Measurements from ENCODE around the gene CD300A. TPM values are rescaled to one million over a fixed set of nuclear protein-coding genes. Genes with fewer than 3 reads are reported as not detected.
A peak's percentile ranks its signal among the peaks of the same experiment; 100 is the strongest.

CD300A gene
- total and polyA plus RNA-seq, 5 donors from 2014 or later, result 0.39 to 4.8 (median 3.0) TPM

DNA sequence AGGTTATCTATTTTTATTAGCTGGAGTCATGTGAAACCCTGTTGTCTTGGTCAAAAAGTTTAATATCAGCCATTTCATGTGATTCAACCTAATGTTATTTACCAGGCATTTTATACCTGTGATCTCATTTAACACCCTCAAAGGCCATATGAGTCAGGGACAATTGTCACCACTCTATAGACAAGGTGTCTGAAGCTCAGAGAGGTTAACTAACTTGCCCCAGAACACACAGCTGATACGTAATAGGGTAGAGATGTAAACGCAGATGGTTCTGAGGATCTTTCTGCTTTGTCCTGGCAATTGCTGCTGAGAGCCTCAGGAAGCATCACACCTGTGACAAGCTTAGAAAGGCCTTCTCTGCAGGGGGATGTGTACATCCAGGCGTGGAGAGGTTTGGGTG lies 4.9 kb downstream of the CD300A start:
- DNase-seq, result no peak
- Histone ChIP-seq H3K9me3 (ENCODE audit: control insufficient read depth in 2 of 2, low read length in 2 of 2) (peaks cover 9 to 13% of the 10 kb centered on the region in 2 experiments), H3K4me1 (ENCODE audit: control insufficient read depth, insufficient read depth, low read length, poor library complexity, severe bottlenecking) (peaks cover 8% of the 10 kb centered on the region), H3K36me3 (ENCODE audit: control insufficient read depth, insufficient read depth, low read length) (no peaks in the 10 kb centered on the region), H3K27ac (ENCODE audit: insufficient read depth, low read length, poor library complexity, severe bottlenecking) (no peak overlapping the region), H3K27me3 (ENCODE audit: control insufficient read depth, insufficient read depth, low read length) (no peaks in the 10 kb centered on the region), H3K4me3 (ENCODE audit: low read depth, low read length) (no peak overlapping the region)
- Mint-ChIP-seq H3K9me3 (peaks cover 0 to 9% (median 4%) of the 10 kb centered on the region in 7 donors), H3K36me3 (no peaks in the 10 kb centered on the region), H3K4me3 (no peak overlapping the region), H3K27me3 (peaks cover 8% of the 10 kb centered on the region), H3K4me1 (peaks cover 0 to 19% (median 2%) of the 10 kb centered on the region in 4 donors), H3K27ac (no peak overlapping the region)
- ATAC-seq (ENCODE audit: low read depth in 2 of 2), result no peak

DNA sequence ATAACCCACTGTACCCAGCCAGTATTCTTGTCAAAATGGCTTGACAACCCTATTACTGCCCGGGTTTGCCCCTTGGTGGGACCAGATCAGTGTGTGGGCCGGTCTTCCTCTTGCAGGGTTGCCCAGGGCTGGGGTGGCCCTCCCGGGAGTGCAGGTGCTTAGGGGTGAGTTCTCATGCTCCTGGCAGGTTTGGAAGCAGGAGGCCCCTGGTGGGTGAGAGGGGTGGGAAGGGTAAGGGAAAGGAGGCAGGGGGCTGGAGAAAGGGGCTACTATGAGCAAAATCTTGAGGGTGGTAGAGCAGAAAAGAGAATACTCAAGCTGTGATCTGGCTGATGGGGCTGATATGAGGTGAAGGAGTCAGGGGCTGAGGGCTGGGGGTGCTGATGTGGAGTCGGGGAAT lies 6.5 kb downstream of the CD300A start:
- Histone ChIP-seq H3K4me3 (ENCODE audit: low read depth, low read length) (no peak overlapping the region), H3K27ac (ENCODE audit: insufficient read depth, low read length, poor library complexity, severe bottlenecking) (no peak overlapping the region), H3K4me1 (ENCODE audit: control insufficient read depth, insufficient read depth, low read length, poor library complexity, severe bottlenecking) (no peaks in the 10 kb centered on the region), H3K9me3 (ENCODE audit: control insufficient read depth in 2 of 2, low read length in 2 of 2) (peaks cover 9 to 13% of the 10 kb centered on the region in 2 experiments), H3K36me3 (ENCODE audit: control insufficient read depth, insufficient read depth, low read length) (no peaks in the 10 kb centered on the region), H3K27me3 (ENCODE audit: control insufficient read depth, insufficient read depth, low read length) (no peaks in the 10 kb centered on the region)
- peaks cover 0 to 14% (median 2%) of the 10 kb centered on the region in 4 donors for H3K4me1 Mint-ChIP-seq
- H3K27ac Mint-ChIP-seq, result no peak overlapping the region
- DNase-seq (no peak), ATAC-seq (ENCODE audit: low read depth in 2 of 2) (no peak)
- no peaks in the 10 kb centered on the region for H3K36me3 Mint-ChIP-seq
- H3K9me3 Mint-ChIP-seq, result peaks cover 0 to 12% (median 4%) of the 10 kb centered on the region in 7 donors
- peaks cover 4% of the 10 kb centered on the region for H3K27me3 Mint-ChIP-seq
- no peak overlapping the region for H3K4me3 Mint-ChIP-seq

DNA sequence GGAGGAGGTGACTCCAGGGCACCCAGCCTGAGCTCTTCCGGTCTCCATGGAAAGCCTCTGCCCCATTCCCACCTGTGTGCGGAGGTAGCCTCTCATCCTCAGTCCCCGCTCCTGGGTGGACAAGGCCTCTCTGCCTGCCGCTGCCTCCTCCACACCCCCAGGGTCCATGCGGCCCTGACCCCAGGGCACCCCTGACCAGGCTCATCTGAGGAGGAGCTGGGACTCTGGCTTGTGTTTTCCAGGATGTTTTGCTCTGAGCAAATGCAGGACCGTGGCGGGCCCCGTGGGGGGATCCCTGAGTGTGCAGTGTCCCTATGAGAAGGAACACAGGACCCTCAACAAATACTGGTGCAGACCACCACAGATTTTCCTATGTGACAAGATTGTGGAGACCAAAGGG lies 6.9 kb downstream of the CD300A start:
- no peak for DNase-seq
- H3K36me3 ChIP-seq (ENCODE audit: control insufficient read depth, insufficient read depth, low read length), result no peaks in the 10 kb centered on the region
- H3K9me3 ChIP-seq (ENCODE audit: control insufficient read depth in 2 of 2, low read length in 2 of 2), result peaks cover 9 to 13% of the 10 kb centered on the region in 2 experiments
- H3K4me1 ChIP-seq (ENCODE audit: control insufficient read depth, insufficient read depth, low read length, poor library complexity, severe bottlenecking), result no peaks in the 10 kb centered on the region
- H3K4me3 Mint-ChIP-seq, result peak overlapping the region in 1 of 4 donors; percentile 35
- H3K9me3 Mint-ChIP-seq, result peaks cover 0 to 12% (median 4%) of the 10 kb centered on the region in 7 donors
- H3K27ac ChIP-seq (ENCODE audit: insufficient read depth, low read length, poor library complexity, severe bottlenecking), result no peak overlapping the region
- peaks cover 4% of the 10 kb centered on the region for H3K27me3 Mint-ChIP-seq
- H3K27ac Mint-ChIP-seq, result no peak overlapping the region
- no peaks in the 10 kb centered on the region for H3K36me3 Mint-ChIP-seq
- ATAC-seq (ENCODE audit: low read depth in 2 of 2), result no peak
- no peaks in the 10 kb centered on the region for H3K27me3 ChIP-seq (ENCODE audit: control insufficient read depth, insufficient read depth, low read length)
- H3K4me1 Mint-ChIP-seq, result peaks cover 0 to 17% (median 2%) of the 10 kb centered on the region in 4 donors
- no peak overlapping the region for H3K4me3 ChIP-seq (ENCODE audit: low read depth, low read length)

DNA sequence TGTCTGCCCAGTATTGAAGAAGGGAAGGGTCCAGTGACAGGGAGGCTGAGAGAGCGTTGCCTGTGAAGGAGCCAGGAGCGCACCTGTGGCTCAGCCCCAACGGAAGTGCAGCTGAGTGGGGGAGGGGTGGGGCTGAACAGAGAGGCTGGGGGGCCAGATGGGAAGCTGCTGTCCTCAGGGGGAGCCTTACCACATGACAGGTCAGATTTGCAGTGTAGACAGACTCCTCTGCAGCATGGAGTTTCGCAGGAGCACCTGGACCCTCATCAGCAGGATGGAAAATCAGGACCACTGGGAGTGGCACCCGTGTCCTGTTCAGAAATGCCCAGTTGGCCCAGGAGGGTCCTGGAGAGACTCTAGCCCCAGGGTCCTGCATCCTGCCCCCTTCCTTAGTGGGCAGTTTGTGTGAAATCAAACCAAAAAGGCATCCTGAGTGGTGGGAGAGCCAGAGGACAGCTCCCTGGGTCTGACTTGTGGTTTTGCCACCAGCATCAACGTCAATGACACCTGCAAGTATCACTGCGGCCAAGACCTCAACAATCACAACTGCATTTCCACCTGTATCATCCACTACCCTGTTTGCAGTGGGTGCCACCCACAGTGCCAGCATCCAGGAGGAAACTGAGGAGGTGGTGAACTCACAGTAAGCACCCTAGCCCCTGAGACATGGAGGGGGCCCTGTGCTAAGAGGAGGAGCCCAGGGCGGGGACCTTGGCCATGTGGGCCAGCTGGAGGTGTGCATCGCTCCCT lies 7.8 kb downstream of the CD300A start:
- Mint-ChIP-seq H3K4me3 (peak overlapping the region in 1 of 4 donors; percentile 35), H3K9me3 (peaks cover 0 to 12% (median 4%) of the 10 kb centered on the region in 7 donors), H3K36me3 (no peaks in the 10 kb centered on the region)

DNA sequence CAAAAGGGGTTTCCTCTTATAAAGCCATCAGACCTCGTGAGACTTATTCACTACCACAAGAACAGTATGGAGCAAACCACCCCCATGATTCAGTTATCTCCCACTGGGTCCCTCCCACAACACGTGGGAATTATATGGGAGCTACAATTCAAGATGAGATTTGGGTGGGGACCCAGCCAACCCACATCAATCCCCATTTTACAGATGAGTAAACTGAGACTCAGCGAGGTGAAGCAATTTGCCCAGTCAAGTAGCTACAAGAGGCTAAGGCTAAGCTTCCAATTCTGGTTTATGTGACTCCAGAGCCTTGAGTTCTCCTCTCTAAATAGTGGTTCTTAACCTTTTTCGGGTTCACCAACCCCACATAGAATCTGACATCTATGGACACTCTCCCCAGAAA lies 8.8 kb downstream of the CD300A start:
- peaks cover 0 to 12% (median 4%) of the 10 kb centered on the region in 7 donors for H3K9me3 Mint-ChIP-seq
- peaks cover 4% of the 10 kb centered on the region for H3K27me3 Mint-ChIP-seq
- peak overlapping the region in 1 of 4 donors; percentile 12 for H3K4me3 Mint-ChIP-seq
- H3K4me1 ChIP-seq (ENCODE audit: control insufficient read depth, insufficient read depth, low read length, poor library complexity, severe bottlenecking), result peaks cover 10% of the 10 kb centered on the region
- DNase-seq (no peak), ATAC-seq (ENCODE audit: low read depth in 2 of 2) (no peak)
- peaks cover 0 to 32% (median 14%) of the 10 kb centered on the region in 4 donors for H3K4me1 Mint-ChIP-seq
- peak overlapping the region in 1 of 3 donors; percentile 2 for H3K27ac Mint-ChIP-seq
- no peak overlapping the region for H3K4me3 ChIP-seq (ENCODE audit: low read depth, low read length)
- H3K27me3 ChIP-seq (ENCODE audit: control insufficient read depth, insufficient read depth, low read length), result no peaks in the 10 kb centered on the region
- no peaks in the 10 kb centered on the region for H3K36me3 Mint-ChIP-seq
- peaks cover 9 to 13% of the 10 kb centered on the region in 2 experiments for H3K9me3 ChIP-seq (ENCODE audit: control insufficient read depth in 2 of 2, low read length in 2 of 2)
- H3K27ac ChIP-seq (ENCODE audit: insufficient read depth, low read length, poor library complexity, severe bottlenecking), result no peak overlapping the region
- H3K36me3 ChIP-seq (ENCODE audit: control insufficient read depth, insufficient read depth, low read length), result no peaks in the 10 kb centered on the region

More for the DNA sequence above, 7.8 kb downstream of the CD300A start:
- Histone ChIP-seq H3K27me3 (ENCODE audit: control insufficient read depth, insufficient read depth, low read length) (no peaks in the 10 kb centered on the region), H3K4me3 (ENCODE audit: low read depth, low read length) (no peak overlapping the region), H3K27ac (ENCODE audit: insufficient read depth, low read length, poor library complexity, severe bottlenecking) (no peak overlapping the region), H3K4me1 (ENCODE audit: control insufficient read depth, insufficient read depth, low read length, poor library complexity, severe bottlenecking) (peaks cover 9% of the 10 kb centered on the region), H3K36me3 (ENCODE audit: control insufficient read depth, insufficient read depth, low read length) (no peaks in the 10 kb centered on the region), H3K9me3 (ENCODE audit: control insufficient read depth in 2 of 2, low read length in 2 of 2) (peaks cover 9 to 13% of the 10 kb centered on the region in 2 experiments)
- H3K27ac Mint-ChIP-seq, result peak overlapping the region in 1 of 3 donors; percentile 28
- ATAC-seq (ENCODE audit: low read depth in 2 of 2), result no peak
- DNase-seq, result no peak
- H3K27me3 Mint-ChIP-seq, result peaks cover 4% of the 10 kb centered on the region
- peaks cover 0 to 26% (median 9%) of the 10 kb centered on the region in 4 donors for H3K4me1 Mint-ChIP-seq

DNA sequence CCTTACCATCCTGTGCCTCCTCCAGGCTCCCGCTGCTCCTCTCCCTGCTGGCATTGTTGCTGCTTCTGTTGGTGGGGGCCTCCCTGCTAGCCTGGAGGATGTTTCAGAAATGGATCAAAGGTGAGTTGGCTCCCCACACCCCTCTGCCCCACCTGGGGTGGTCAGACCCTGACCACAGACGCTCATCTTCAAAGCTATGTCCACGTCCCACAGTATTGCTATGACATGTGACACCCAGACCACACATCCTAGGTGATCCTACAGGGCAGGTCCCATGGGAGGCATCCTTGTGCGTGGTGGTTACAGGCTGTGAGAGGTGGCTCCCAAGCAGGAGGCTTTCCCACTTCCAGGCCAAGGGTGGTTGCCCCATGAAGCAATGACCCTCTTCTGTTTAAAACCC lies 11.0 kb downstream of the CD300A start:
- Histone ChIP-seq H3K4me3 (ENCODE audit: low read depth, low read length) (no peak overlapping the region), H3K9me3 (ENCODE audit: control insufficient read depth in 2 of 2, low read length in 2 of 2) (peaks cover 9 to 13% of the 10 kb centered on the region in 2 experiments), H3K27ac (ENCODE audit: insufficient read depth, low read length, poor library complexity, severe bottlenecking) (no peak overlapping the region), H3K36me3 (ENCODE audit: control insufficient read depth, insufficient read depth, low read length) (no peaks in the 10 kb centered on the region), H3K27me3 (ENCODE audit: control insufficient read depth, insufficient read depth, low read length) (no peaks in the 10 kb centered on the region), H3K4me1 (ENCODE audit: control insufficient read depth, insufficient read depth, low read length, poor library complexity, severe bottlenecking) (peaks cover 10% of the 10 kb centered on the region)
- DNase-seq (no peak), ATAC-seq (ENCODE audit: low read depth in 2 of 2) (no peak)
- H3K27ac Mint-ChIP-seq, result no peak overlapping the region
- no peaks in the 10 kb centered on the region for H3K36me3 Mint-ChIP-seq
- H3K27me3 Mint-ChIP-seq, result no peaks in the 10 kb centered on the region
- H3K4me3 Mint-ChIP-seq, result no peak overlapping the region
- peaks cover 0 to 12% (median 4%) of the 10 kb centered on the region in 7 donors for H3K9me3 Mint-ChIP-seq
- H3K4me1 Mint-ChIP-seq, result peaks cover 0 to 32% (median 13%) of the 10 kb centered on the region in 4 donors

DNA sequence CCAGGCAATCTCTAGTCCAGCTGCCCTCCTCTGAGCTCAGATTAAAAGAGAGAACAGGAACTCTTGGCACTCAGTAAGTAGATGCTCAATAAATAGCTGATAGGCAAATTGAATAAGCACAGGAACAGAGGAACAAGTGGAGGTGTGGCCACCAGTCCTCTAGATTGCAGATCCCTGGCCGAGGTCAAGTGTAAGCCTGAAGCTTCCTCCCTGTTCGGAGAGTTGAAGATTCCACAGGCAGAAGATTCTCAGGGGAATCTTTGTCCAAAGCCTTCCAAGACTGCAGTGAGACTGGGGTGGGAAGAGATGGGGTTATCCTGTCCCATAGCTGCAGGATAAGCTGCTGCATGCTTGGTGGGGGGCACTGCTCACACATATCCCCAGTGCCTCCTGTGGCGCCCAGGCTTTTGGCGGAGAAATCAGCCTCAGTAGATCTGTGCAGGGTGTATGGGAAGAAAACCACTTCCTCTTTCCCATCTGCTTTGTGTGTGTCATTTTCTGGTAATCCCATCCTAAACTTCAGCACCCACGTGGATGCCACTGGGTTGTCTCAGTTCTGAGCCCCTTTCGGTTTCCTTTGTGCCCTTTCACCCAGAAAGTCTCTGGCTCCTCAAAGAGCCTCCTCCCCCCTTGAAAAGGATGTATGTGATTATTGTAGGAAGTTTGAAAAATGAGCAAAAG lies 12.1 kb downstream of the CD300A start:
- Histone ChIP-seq H3K27me3 (ENCODE audit: control insufficient read depth, insufficient read depth, low read length) (no peaks in the 10 kb centered on the region), H3K27ac (ENCODE audit: insufficient read depth, low read length, poor library complexity, severe bottlenecking) (no peak overlapping the region)
- peak; percentile 8 to 56 for ATAC-seq (ENCODE audit: low read depth in 2 of 2)

More for the DNA sequence above, 12.1 kb downstream of the CD300A start:
- Histone ChIP-seq H3K4me3 (ENCODE audit: low read depth, low read length) (peak overlapping the region; percentile 19), H3K4me1 (ENCODE audit: control insufficient read depth, insufficient read depth, low read length, poor library complexity, severe bottlenecking) (peaks cover 10% of the 10 kb centered on the region), H3K9me3 (ENCODE audit: control insufficient read depth in 2 of 2, low read length in 2 of 2) (peaks cover 9 to 13% of the 10 kb centered on the region in 2 experiments), H3K36me3 (ENCODE audit: control insufficient read depth, insufficient read depth, low read length) (no peaks in the 10 kb centered on the region)
- peaks cover 6% of the 10 kb centered on the region for H3K27me3 Mint-ChIP-seq
- H3K36me3 Mint-ChIP-seq, result no peaks in the 10 kb centered on the region
- H3K9me3 Mint-ChIP-seq, result peaks cover 0 to 12% (median 4%) of the 10 kb centered on the region in 7 donors
- peaks cover 0 to 25% (median 13%) of the 10 kb centered on the region in 4 donors for H3K4me1 Mint-ChIP-seq
- peak overlapping the region in 2 of 4 donors; percentile 18 to 57 for H3K4me3 Mint-ChIP-seq
- H3K27ac Mint-ChIP-seq, result peak overlapping the region in 1 of 3 donors; percentile 22
- peak in 1 of 3 donors; percentile 71 for DNase-seq
